Testis (tissue), 2 donors: Measurements from ENCODE around the gene ZMIZ2.

Experiments
- CTCF ChIP-seq, 3 experiments: fragments of 450-650 bp in 2 of 3; fragments of 200-600 bp in 1 of 3; sonication (generic) in 1 of 3; IDR thresholded peaks; one replicate each; pipeline ENCODE4 v1.5.1; 2016 to 2019; ENCODE audit warnings: antibody characterized with exemption in 3 of 3, mild to moderate bottlenecking in 2 of 3, moderate library complexity in 1 of 3
- POLR2A ChIP-seq: fragments of 450-650 bp; IDR thresholded peaks from one replicate; pipeline ENCODE4 v1.6.1; 2017; ENCODE audit warnings: antibody characterized with exemption, mild to moderate bottlenecking, moderate library complexity

- no peak for TF ChIP-seq CTCF (IDR thresholded peaks at IDR 0.05)
- TF ChIP-seq POLR2A, result no peak
These were observed 8.3 kb downstream of the ZMIZ2 start for GRCh38 chr7:44756904-44757303.
